Fibroblast of mammary gland (primary cell): ENCODE results near the gene ARF1.

ENCODE experiments used
- DNase-seq: peaks from one replicate; pipeline ENCODE4 v3.0.0-alpha.2; 2010; ENCODE audit warnings: low read depth
- H3K4me3 ChIP-seq: 2 replicates; pipeline ENCODE4 v1.5.1; 2011; ENCODE audit warnings: low read depth, mild to moderate bottlenecking, low read length, moderate library complexity; ENCODE audit not compliant: control insufficient read depth
- CTCF ChIP-seq: conservative IDR thresholded peaks from 2 replicates; pipeline ENCODE4 v1.5.1; 2011; ENCODE audit warnings: low read depth, low read length, inconsistent platforms; ENCODE audit not compliant: control insufficient read depth, insufficient read depth

ARF1 gene

GRCh38 chr1:228060458-228061190 is 21.9 kb upstream of the ARF1 start:
- no peak for DNase-seq
- no peak overlapping the region for H3K4me3 ChIP-seq
- no peak for TF ChIP-seq CTCF

GRCh38 chr1:228061411-228062084 is 21.0 kb upstream of the ARF1 start:
- no peak for DNase-seq
- no peak overlapping the region for H3K4me3 ChIP-seq
- TF ChIP-seq CTCF, result no peak

- no peak overlapping the region for H3K4me3 ChIP-seq
- DNase-seq, result no peak
- no peak for TF ChIP-seq CTCF
Measured at GRCh38 chr1:228062085-228062791, 20.3 kb upstream of the ARF1 start.

GRCh38 chr1:228062812-228063211 is 19.7 kb upstream of the ARF1 start:
- TF ChIP-seq CTCF, result no peak
- DNase-seq, result no peak
- H3K4me3 ChIP-seq, result no peak overlapping the region

- TF ChIP-seq CTCF, result no peak
- H3K4me3 ChIP-seq, result no peak overlapping the region
- no peak for DNase-seq
Measured at GRCh38 chr1:228063251-228064191, 19.0 kb upstream of the ARF1 start.

- TF ChIP-seq CTCF, result no peak
- H3K4me3 ChIP-seq, result no peak overlapping the region
- DNase-seq, result no peak
Measured at GRCh38 chr1:228064296-228064695, 18.2 kb upstream of the ARF1 start.
